Activated T-cell treated with anti-CD3 and anti-CD28 coated beads for 4 hours (primary cell): Measurements from ENCODE around the gene VIPR2.
"Not testable (repeated sequence)": the region's sequence is repeated elsewhere in the genome, so short reads cannot be mapped to it uniquely, and the experiment has no call there.

Experiments
- DNase-seq: peaks from one replicate; pipeline ENCODE4 v3.0.0-alpha.2; 2020

Gene VIPR2

DNA sequence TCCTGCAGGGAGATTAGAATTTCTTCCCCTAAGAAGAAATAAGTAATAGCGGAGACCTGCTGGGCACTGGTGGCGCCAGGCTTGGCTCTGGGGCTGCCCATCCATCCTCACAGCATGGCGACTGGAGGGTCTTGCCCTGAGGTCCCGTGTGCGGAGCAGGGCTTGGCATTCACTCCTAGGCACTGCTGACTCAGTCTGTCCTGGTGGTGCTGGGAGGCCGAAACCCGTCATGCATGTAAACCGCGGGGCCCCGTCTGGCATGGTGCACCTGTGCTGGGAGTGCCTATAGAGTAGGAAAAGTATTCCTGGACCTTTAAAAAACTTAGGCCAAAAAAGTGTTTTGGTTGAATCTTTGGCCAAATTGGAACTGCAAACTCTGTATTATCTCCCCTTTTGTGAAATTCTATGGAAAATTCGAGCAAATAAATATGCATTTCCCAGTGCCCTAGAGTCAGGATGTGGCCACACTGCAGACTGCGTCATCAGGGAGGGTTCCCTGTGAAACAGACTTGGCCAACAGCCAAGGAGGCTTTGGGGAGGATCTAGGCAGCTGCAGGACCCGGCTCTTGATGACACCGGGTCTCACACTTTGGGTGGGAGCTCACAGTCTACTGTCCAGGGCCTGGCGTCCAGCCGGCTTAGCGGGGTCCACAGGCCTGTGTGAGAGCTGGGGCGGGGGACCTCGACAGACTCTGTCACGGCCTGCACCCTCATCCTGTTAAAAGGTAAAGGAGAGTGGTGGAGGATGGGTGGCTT, 122.3 kb downstream of the VIPR2 start:
- DNase-seq: no peak

DNA sequence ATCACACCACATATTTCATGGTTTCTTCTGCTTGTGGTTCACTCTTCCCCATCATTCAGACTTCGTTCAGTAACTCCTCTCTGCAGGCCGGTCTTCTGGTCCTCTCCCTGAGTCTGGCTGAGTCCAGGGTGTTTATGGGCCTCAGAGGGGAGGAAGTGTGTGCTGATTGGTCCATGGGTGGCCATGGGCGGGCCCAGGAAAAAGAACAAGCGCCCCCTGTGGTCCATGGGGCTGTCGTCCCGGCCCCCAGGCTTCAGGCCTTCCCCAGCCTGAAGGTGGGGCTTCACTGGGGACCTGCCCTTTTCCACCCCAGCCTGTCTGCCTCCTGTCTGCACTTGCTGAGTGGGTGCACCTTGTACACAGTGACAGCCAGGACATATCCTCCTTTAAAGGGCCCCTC, 123.7 kb downstream of the VIPR2 start:
- DNase-seq: no peak

DNA sequence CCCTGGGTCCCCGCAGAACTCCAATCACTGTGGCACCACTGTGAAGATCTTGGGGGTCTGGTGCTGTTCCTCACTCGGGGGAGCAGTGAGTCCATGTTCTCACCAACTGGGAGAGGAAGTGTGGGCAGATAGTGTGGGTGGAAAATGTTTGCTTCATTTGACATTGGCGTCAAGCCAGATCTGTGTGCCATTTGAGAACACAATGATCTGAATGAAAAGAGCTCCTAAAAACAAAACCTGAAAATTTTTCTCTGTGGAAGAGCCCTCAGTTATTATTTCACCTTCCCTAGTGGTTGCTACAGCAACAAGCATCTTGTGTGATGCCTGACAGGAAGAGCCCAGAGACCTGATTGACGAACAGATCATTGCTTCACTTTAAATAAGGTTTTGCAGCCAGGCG, 125.6 kb downstream of the VIPR2 start:
- no peak for DNase-seq

DNA sequence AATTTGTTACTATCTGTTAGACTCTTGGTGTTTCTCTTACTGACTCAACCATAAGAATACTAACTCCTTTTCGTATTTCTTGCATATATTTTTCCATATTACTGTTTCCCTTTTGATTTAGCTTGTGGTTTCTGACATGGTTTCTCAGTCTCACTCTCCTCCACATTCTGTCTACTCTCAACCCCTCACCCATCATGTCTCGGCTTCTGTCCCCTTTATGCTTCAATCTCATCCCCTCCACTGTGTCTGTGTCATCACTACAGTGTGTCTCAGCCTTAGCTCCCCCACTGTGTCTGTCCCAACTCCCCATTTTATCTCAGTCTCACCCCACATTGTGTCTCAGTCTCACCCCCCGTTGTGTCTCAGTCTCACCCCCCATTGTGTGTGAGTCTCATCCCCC, 126.9 kb downstream of the VIPR2 start:
- no peak for DNase-seq

DNA sequence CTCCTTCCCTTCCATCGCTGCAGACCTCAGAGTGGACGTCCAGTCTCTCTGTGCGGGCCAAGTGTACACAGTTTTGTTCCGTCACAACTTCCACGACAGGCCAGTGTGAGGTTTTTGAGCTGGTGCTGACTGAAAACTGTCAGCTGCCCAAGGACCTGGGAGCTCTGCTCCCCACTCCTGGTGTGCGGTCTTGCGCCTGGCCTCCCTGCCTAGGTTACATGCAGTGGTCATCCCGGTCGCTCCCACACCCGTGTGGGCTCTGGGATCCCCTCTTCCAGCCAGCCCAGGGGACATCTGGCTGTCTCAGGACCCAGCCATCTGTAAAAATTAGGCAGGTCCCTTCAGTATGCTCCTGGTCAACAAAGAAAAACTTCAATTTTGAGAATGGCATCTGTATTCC, 127.5 kb downstream of the VIPR2 start:
- no peak for DNase-seq

DNA sequence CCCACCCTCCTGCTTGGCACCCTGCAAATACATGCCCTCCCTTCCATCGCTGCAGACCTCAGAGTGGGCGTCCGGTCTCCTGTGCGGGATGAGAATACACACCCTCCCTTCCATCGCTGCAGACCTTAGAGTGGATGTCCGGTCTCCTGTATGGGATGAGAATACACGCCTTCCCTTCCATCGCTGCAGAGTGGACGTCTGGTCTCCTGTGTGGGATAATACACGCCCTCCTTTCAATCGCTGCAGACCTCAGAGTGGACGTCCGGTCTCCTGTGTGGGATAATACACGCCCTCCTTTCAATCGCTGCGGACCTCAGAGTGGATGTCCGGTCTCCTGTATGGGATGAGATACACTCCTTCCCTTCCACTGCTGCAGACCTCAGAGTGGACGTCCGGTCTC, 128.1 kb downstream of the VIPR2 start:
- no peak for DNase-seq

DNA sequence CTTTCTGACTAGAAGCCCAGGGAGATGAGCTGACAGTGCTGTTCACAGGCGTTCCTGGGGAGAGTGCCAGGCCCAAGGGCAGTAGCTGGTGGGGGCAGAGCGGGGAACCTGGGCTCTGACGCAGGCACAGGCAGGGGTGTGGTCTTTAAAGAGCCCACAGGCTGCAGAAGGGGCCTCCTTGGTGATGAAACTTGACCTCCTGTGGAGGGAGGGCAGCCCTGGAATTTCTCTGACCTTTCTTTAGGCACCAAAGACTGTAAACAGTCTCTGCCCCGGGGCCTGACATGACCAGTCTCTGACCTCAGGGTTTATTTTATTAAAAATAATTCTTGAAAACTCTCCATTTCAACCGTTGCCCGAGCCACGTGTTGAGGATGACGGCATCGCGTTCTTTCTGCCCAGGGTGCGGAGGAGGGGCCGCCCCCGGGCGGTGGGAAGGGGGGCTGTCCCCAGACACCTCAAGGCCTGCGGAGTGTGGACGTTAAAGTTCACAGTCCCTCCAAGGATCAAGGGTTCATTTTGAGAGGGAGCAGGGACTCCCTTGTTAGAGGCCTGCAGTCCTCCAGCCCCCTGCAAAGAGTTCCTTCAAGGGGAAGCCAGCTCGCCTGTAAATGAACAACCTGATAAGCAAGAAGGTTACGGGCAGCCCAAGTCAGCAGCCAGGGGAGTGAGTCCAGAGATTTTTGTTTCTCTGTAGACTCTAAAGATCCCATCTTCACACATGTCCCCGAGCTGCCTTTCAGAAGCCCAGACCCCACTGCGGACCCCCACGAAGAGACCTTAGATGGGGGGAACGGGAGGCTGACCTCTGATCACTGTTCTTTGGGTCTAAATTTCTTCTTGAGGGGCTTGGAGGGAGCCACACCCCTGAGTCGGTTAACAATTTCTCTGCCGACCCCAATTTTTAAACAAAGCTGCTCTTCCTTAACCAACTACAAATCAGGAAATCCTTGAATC, 128.9 kb downstream of the VIPR2 start:
- no peak for DNase-seq

DNA sequence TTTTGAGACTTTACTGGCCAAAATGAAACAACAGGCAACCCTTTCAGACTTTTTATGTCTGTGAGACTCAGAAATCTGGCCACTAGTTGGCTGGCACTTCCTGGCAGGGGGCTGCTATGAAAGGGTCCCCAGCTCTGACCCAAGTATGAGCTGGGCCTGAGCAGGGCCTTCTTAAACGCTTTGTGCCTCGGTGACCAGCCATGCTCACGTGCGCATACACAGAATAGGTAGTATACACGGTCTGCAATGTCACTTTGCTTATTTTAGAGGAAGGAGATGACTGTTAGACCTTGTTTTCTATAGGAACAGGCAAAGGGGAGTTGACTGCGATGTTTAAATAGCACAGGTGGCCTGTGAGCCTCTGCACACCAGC, 129.6 kb downstream of the VIPR2 start:
- DNase-seq: no peak

DNA sequence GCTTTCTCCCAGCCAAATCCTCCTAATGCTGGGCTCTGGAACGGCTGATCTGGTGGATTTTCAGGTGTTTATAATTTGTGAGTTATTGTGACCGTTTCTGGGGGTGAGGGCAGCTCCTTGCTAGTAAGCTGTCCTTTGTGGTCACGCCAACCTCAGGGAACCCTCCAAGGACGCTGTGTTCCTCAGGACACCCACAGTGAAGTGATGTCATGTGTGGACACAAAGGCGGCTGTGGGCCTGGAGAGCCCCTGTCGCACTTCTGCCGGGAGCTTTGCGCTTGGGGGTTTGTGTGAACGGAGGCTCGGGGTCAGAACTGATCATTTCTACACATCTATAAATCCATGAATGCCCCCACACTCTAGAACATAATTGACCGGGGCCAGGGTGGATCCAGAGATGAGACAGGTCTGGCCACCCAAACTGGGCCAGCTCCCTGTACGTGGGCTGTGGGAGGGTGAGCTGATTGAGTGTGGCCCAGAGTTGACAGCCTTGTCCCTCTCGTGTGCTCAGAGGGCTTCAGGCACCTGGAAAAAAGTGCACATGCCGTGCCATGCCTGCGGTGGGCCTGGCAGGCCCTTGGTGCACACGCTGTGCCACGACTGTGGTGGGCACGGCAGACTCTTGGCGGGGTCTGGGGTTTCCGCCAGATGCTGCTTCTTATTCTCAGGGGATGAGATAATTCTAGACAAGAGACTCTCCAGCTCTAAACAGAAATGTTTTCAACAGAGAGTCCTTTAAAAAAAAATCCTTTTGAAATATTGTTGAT, 130.2 kb downstream of the VIPR2 start:
- no peak for DNase-seq

DNA sequence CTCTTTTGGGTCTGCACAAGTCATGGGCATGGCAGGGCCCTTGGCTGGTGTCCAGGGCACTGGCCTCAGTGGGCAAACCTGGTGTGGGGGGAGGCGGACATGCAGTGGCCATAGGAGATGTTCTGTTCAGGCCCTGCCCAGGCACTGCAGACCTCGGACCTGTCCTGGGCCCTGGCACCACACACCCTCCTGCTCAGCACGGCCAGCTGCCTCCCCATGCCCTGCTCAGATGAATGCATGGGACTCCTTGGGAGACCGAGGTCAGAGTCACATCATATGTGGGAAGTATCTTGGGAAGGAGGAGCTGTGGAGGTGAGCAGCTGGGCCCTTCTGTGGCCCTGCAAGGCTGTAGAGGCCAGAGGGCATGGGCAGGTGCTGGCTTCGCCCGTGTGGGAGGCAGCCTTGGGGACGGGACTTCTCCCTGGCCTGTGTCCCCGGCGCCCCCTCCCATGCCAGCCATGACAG, 130.8 kb downstream of the VIPR2 start:
- no peak for DNase-seq

DNA sequence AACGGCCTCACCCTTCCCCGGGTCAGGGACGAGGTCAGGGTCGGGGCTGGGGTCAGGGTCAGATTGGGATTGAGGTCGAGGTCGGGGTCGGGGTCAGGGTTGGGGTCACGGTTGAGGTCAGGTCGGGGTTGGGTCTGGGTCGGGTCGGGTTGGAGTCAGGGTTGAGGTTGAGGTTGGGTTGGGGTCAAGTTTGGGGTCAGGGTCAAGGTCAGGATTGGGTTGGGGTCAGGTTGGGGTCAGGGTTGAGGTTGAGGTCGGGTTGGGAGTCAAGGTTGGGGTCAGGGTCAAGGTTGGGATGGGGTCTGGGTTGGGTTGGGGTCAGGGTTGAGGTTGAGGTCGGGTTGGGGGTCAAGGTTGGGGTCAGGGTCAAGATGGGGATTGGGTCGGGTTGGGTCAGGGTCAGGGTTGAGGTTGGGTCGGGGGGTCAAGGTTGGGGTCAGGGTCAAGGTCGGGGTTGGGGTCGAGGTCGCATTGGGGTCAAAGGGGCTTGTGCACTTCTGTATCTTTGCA, 131.4 kb downstream of the VIPR2 start:
- DNase-seq: no peak

DNA sequence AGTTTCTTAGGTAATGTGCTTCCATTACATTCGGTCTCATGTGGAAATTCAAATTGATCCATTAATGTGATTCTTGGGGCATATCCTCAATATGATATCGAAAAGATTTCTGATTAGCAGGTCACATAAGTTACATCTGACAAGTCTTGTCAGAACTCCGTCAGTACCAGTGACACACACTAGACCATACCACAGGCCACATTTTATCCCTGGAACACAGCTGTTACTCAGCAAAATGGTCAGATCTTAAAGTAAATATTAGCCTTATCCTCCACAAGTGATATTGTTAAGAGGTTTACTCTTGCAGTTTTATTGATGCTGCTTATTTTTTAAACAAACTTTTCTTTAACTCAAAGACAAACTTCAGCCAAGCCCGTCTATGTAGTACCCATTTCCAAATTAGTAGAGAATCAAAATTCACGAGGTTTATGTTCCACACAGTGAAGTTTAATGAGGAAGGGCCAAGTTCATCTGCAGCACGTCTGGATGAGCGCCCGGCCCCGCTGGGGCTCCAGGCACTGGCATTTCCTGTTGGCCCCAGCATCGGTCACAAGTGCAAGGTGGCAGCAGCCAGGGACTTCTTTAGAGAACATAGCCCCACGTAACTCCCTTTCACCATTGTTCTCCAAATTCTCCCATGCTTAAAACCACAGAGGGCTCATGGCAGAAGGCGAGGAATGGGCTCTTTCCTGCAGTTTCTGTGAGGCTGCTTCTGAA, 132.2 kb downstream of the VIPR2 start:
- no peak for DNase-seq

DNA sequence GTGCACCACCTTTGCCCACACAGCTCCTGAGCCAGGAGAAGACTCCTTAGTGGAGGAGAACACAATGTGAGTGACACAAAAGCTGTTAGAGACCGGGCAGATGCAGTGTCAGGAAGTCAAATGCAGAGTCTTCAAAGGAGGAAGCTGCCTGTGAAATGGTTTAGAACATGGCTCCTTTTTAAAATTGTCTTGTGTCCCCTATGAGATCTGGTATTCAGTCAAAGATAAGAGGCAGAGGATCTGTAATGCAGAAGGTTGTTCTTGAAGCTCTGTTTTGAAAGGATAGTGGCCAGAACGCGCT, 133.0 kb downstream of the VIPR2 start:
- DNase-seq: no peak

DNA sequence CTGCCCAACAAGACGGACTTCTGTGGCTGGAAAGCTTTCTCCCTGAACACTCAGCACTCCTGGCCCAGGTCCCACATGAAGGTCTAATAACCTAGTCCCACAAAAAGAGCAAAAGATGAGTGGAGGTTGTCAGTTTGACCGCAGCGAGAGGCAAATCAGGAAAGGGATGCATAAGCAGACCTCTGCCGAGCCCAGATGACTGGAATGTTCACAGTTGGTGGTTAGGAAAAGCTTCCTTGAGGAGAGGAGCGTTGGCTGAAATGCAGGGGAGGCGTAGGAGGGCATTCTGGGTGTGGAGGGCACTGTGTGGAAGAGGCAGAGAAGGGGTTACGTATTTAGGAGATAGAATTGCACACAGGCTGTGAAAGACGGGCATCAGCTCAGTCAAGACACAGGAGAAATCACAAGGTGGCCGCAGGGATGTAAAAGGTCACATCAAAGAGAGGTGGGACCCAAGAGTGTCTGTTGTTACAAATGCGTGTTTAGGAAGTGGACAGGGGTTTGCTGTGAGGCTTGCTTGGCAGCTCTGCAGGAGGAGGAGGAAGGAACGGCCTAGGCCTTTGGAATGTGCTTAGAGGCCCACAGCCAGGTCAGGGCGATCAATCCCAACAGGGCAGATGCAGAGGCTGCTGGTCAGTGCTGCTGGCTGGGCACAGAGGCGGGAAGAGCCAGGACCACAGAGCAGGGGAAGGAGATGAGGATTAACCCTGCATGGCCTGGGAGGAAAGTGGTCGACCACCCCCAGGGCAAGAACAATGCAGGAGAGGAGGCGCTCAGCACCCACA, 133.5 kb downstream of the VIPR2 start:
- no peak for DNase-seq

DNA sequence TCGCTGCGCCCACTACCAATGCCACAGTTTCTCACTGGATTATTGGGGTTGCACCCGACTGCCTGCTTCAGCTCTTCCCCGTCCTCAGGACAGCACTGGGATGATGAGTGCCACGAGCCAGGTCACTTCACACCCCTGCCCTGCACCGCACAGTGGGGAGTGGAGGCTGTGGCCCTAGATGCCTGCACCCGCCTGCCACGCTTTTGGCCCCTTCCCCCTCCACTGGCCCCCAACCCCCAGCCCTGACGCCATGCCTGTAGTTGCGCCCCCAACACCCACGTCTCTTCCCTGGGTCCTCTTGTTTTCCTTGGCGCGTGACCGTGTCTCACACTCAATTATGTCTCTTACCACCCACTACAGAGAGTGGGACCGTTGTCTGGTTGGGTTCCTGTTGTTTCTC, 134.3 kb downstream of the VIPR2 start:
- no peak for DNase-seq

DNA sequence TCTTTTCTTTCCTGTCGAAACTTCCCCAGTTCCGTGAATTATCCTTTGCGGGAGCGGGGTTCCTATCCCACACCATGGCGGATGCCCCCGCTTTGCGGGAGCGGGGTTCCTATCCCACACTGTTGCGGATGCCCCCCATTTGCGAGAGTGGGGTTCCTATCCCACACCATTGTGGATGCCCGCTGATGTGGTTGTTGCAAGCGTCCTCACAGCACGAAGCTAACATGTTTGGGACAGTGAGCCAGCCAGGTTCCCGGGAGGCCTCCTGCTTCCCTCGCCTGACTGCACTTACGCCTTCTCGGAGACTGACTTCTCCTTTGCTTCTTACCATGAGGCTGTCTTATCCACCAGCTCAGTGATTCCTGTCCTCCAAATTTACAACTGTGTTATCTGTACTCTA, 134.7 kb downstream of the VIPR2 start:
- DNase-seq: no peak

DNA sequence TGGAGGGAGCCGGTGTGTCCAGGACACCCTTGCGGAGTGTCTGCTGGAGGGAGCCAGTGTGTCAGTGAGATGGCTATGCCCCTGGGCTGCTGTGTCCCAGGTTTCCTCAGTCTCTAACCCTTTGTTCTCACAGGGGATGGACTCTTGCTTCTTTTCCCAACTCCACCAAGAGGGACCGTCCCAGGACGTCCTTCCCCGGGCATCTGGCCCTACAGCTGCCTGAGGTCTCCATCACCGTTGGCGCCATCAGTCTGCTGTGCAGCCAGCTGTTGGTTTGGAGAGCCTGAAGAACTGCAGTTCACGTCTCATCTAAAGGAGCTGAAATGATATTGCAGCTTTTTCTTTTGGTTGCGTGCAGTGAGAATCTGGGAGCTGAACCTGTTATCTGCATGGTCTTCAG, 136.2 kb downstream of the VIPR2 start:
- DNase-seq: no peak

DNA sequence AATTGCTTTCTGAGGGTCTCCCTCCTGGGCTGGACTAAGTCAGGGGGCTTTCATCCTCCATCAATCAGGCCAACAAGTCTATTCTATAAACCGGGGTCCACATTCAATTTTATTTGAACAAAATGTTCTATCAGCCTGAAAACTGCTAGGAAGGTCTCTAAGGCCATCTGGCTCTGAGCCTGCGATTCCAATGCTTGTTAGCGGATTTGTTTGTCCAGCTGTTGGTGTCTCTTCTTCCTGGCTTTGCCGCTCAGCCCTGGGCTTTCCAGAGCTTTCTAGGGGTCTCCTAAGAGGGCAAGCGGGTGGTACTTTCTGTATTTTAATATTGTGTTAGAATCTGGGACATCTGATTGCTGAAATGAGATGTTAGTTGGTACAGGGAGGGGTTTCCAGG, 136.7 kb downstream of the VIPR2 start:
- no peak for DNase-seq

DNA sequence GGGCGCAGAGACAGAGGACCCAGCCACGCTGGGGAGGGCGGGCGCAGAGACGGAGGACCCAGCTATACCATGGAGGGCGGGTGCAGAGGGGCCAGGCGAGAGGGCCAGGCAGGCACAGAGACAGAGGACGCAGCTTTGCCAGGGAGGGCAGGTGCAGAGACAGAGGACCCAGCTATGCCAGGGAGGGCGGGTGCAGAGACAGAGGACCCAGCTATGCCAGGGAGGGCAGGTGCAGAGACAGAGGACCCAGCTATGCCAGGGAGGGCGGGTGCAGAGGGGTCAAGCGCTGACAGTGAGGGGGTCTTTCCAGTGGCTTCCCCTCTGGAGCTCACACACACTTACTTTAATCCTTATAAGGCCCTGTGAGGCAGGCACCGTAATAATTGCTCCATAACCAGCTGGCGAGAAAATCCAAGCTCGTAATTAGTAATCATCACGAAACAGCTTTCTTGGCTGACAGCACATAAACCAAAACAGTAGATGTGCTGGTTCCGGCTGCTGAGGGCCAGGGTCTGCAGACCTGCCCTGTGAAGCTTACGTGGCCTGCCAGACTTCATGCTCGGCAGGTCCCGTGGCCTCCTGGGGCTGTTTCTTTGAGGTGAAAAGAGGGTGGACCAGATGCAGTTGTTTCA, 137.2 kb downstream of the VIPR2 start:
- DNase-seq: no peak

DNA sequence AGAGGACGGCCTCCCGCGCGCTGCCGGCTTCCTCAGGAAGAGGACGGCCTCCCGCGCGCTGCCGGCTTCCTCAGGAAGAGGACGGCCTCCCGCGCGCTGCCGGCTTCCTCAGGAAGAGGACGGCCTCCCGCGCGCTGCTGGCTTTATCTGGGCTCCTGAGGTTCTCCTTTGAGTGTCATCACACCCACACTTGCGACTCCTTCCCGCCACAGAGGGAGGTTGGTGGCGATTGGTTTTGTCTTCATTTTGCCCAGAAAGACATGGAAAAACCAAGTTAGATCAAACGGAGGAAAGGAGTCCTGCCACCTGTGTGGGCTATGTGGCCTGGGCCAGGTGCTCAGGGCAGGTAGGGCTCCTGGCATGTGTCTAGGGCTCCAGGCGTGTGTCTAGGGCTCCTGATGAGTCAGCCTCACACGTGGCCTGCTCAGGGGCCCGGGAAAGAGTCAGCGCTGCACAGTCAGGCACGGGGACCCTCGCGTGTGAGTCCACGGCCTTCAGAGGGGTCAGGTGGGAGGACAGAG, 138.0 kb downstream of the VIPR2 start:
- DNase-seq: no peak

DNA sequence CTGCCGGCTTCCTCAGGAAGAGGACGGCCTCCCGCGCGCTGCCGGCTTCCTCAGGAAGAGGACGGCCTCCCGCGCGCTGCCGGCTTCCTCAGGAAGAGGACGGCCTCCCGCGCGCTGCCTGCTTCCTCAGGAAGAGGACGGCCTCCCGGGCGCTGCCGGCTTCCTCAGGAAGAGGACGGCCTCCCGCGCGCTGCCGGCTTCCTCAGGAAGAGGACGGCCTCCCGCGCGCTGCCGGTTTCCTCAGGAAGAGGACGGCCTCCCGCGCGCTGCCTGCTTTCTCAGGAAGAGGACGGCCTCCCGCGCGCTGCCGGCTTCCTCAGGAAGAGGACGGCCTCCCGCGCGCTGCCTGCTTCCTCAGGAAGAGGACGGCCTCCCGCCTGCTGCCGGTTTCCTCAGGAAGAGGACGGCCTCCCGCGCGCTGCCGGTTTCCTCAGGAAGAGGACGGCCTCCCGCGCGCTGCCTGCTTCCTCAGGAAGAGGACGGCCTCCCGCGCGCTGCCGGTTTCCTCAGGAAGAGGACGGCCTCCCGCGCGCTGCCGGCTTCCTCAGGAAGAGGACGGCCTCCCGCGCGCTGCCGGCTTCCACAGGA, 138.6 kb downstream of the VIPR2 start:
- not testable (repeated sequence) for DNase-seq
